ENCODE results near the gene MRTFB. TPM values are rescaled to one million over a fixed set of nuclear protein-coding genes. Genes with fewer than 3 reads are reported as not detected.

The MRTFB gene
- total and polyA plus RNA-seq, 12 donors, result 4.1 to 41.8 (median 32.5) TPM

GRCh38 chr16:14242769-14243168 lies 171.7 kb downstream of the MRTFB start:
- Histone ChIP-seq H3K9me3 (no peaks in the 10 kb centered on the region), H3K27me3 (no peaks in the 10 kb centered on the region), H3K27ac (peak overlapping the region in 1 of 10 donors; percentile 12), H3K4me1 (peaks cover 0 to 30% (median 24%) of the 10 kb centered on the region in 9 donors), H3K36me3 (peaks cover 0 to 97% (median 40%) of the 10 kb centered on the region in 9 donors), H3K4me3 (no peak overlapping the region)
- ATAC-seq, result no peak
- intact Hi-C loops (cut with DNase I), result loop anchor here in 5 of 10 donors (5.0 to 10.0 kb wide), 4 partner anchors 55 to 320 kb away; partner anchors contain the start of gene ERCC4 (in 4 of the 5)
- WGBS, 2 donors, result 96 to 97% methylated on average over 3 of the region's 3 CpGs
- DNase-seq, result no peak
- TF ChIP-seq CTCF (IDR thresholded peaks at IDR 0.05), result no peak

DNA sequence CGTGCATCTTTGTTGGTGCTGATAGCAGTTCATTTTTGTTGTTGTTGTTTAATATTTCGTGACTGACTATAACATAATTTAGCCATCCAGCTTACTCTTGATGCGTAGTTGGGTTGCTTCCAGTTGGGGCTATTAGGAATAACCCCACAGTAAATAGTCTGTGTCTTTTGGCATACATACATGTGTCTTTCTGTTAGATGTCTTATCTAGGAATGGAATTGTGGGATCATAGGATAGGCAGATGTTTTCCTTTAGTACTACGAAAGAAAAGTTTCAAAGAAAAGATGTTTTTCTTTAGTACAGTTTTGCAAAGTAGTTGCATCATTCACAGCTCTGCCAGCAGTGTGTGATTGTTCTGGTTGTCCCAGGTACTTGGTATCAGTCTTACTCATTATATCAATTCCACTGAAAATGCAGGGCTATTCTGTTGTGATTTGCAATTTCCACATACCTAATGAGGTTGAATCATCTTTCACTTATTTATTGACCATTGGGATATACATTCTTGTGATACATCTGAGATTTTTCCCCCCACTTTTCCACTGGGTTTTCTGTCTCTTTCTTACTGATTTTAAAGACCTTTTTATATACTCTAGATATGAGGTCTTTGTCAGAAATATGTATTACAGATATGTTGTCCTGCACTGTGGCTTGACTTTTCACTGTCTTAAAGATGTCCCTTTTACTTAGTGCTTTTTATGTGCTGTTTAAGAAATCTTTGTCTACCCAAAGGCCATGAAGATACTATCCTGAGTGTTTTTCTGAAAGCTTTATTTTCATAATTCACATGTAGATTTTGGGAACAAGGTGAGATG lies 173.3 kb downstream of the MRTFB start:
- no peak overlapping the region for H3K4me3 ChIP-seq
- no peaks in the 10 kb centered on the region for H3K9me3 ChIP-seq
- no peak overlapping the region for H3K27ac ChIP-seq
- intact Hi-C loops (cut with DNase I), result loop anchor here in 8 of 10 donors (5.0 to 10.0 kb wide), 5 partner anchors 57 to 322 kb away; partner anchors contain the start of gene ERCC4 (in 7 of the 8)
- no peak for ATAC-seq
- no peaks in the 10 kb centered on the region for H3K27me3 ChIP-seq
- H3K4me1 ChIP-seq, result peaks cover 0 to 30% (median 24%) of the 10 kb centered on the region in 9 donors
- H3K36me3 ChIP-seq, result peaks cover 0 to 97% (median 39%) of the 10 kb centered on the region in 9 donors
- no peak for DNase-seq
- 96 to 98% methylated on average over 4 of the region's 4 CpGs for WGBS, 2 donors
- TF ChIP-seq CTCF (IDR thresholded peaks at IDR 0.05), result no peak

DNA sequence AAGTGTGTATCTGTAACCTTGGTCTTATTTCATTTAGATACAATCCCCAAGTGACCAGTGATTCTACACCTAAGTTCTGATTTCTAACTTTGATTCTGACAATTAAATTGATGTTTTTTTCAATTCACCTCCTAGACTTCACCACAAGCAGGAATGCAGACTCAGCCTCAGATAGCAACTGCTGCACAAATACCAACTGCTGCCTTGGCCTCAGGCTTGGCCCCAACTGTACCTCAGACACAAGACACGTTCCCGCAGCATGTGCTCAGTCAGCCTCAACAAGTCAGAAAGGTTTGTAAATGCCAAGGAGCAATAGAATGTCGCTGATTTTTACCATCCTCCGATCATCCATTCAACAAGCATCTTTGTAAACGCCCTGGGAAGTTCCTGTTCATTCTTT lies 177.7 kb downstream of the MRTFB start:
- no peak overlapping the region for H3K4me3 ChIP-seq
- peaks cover 0 to 99% (median 73%) of the 10 kb centered on the region in 9 donors for H3K36me3 ChIP-seq
- no peaks in the 10 kb centered on the region for H3K4me1 ChIP-seq
- no peak overlapping the region for H3K27ac ChIP-seq
- intact Hi-C loops (cut with DNase I), result loop anchor here in 7 of 10 donors (1.0 to 10.0 kb wide), 5 partner anchors 279 to 326 kb away; partner anchors contain the start of gene ERCC4 (in 6 of the 7)
- no peaks in the 10 kb centered on the region for H3K27me3 ChIP-seq
- DNase-seq (no peak), ATAC-seq (no peak)
- WGBS, 2 donors, result 86 to 90% methylated on average over 5 of the region's 5 CpGs
- no peak for TF ChIP-seq CTCF (IDR thresholded peaks at IDR 0.05)
- no peaks in the 10 kb centered on the region for H3K9me3 ChIP-seq

GRCh38 chr16:14249291-14250032 lies 178.3 kb downstream of the MRTFB start:
- H3K4me3 ChIP-seq, result no peak overlapping the region
- 60 to 66% methylated on average over 7 of the region's 7 CpGs for WGBS, 2 donors
- no peak overlapping the region for H3K27ac ChIP-seq
- no peaks in the 10 kb centered on the region for H3K9me3 ChIP-seq
- no peaks in the 10 kb centered on the region for H3K27me3 ChIP-seq
- intact Hi-C loops (cut with DNase I), result loop anchor here in 8 of 10 donors (1.0 to 10.0 kb wide), 6 partner anchors 278 to 327 kb away; partner anchors contain the start of gene ERCC4 (in 6 of the 8)
- peak in 1 of 8 donors; percentile 14 for ATAC-seq
- peak in 1 of 2 donors; percentile 43 for DNase-seq
- TF ChIP-seq CTCF (IDR thresholded peaks at IDR 0.05), result peak; percentile 62 to 89 (median 79)
- no peaks in the 10 kb centered on the region for H3K4me1 ChIP-seq
- H3K36me3 ChIP-seq, result peaks cover 0 to 100% (median 78%) of the 10 kb centered on the region in 9 donors
